Choroid plexus epithelial cell (primary cell): ENCODE measurements around the gene IGF2BP2.
"Not testable (repeated sequence)": the region's sequence is repeated elsewhere in the genome, so short reads cannot be mapped to it uniquely, and the experiment has no call there.

Experiments used
- DNase-seq: peaks from one replicate; pipeline ENCODE4 v3.0.0-alpha.2; 2010; ENCODE audit warnings: low read depth
- H3K4me3 ChIP-seq: 2 replicates; pipeline ENCODE4 v1.5.1; 2011; ENCODE audit warnings: low read depth, mild to moderate bottlenecking, control low read depth, low read length, moderate library complexity
- TF ChIP-seq, protein P1 (sequence below): conservative IDR thresholded peaks from 2 replicates; pipeline ENCODE4 v1.5.1; 2011; ENCODE audit warnings: low read depth, mild to moderate bottlenecking, control low read depth, inconsistent platforms, low read length, moderate library complexity

IGF2BP2 gene

DNA sequence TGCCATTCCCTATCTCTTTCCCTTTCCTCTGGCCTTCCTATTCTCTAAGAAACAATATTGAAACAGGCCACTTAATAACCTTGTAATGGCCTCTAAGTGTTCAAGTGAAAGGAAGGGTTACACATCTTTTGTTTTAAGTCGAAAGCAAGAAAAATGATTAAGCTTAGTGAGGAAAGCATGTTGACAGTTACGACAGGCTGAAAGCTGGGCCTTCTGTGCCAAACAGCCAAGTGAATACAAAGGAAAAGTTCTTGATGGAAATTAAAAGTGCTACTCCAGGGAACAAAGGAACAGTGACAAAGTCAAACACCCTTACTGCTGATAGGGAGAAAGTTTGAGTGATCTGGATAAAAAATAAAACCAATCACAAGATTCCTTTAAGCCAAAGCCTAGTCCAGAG is 184.5 kb downstream of the IGF2BP2 start:
- TF ChIP-seq, protein P1, sequence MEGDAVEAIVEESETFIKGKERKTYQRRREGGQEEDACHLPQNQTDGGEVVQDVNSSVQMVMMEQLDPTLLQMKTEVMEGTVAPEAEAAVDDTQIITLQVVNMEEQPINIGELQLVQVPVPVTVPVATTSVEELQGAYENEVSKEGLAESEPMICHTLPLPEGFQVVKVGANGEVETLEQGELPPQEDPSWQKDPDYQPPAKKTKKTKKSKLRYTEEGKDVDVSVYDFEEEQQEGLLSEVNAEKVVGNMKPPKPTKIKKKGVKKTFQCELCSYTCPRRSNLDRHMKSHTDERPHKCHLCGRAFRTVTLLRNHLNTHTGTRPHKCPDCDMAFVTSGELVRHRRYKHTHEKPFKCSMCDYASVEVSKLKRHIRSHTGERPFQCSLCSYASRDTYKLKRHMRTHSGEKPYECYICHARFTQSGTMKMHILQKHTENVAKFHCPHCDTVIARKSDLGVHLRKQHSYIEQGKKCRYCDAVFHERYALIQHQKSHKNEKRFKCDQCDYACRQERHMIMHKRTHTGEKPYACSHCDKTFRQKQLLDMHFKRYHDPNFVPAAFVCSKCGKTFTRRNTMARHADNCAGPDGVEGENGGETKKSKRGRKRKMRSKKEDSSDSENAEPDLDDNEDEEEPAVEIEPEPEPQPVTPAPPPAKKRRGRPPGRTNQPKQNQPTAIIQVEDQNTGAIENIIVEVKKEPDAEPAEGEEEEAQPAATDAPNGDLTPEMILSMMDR: no peak
- DNase-seq: no peak
- H3K4me3 ChIP-seq: no peak overlapping the region

DNA sequence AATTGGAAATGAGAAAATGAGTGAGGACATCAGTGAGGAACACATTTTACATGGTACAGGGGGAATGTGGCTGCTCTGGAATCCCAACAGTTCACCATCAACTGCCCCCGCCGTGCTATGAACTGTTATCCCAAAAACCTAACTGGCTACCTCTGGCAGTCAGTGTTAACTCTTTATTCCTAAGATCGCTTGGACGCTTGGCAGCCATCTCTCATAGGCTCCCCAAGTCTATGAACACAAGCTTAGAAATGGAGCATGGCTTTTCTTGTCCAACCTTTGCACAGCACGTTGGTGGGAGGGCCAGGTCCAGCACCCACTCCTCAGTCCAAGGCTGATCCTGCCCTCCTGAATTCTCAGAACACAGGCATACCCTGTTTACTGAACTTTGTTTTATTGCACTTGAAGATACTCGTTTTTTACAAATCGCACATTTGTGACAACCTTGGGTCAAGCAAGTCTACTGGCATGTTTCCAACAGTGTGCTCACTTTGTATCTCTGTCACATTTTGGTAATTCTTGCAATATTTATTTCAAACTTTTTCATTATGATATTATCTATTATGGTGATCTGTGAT is 185.1 kb downstream of the IGF2BP2 start:
- TF ChIP-seq, protein P1: no peak

DNA sequence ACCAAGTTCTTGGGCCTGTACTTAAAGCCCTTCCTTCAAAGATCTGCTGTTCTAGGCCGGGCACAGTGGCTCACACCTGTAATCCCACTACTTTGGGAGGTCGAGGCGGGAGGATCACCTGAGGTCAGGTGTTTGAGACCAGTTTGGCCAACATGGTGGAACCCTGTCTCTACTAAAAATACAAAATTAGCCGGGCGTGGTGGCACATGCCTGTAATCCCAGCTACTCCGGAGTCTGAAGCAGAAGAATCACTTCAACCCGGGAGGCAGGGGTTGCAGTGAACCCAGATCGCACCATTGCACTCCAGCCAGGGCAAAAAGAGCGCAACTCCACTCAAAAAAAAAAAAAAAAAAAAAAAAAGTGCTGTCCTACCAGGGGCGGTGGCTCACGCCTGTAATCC is 186.2 kb downstream of the IGF2BP2 start:
- DNase-seq, H3K4me3 ChIP-seq: not testable (repeated sequence)

More for the DNA sequence above, 185.1 kb downstream of the IGF2BP2 start:
- DNase-seq: no peak
- no peak overlapping the region for H3K4me3 ChIP-seq

DNA sequence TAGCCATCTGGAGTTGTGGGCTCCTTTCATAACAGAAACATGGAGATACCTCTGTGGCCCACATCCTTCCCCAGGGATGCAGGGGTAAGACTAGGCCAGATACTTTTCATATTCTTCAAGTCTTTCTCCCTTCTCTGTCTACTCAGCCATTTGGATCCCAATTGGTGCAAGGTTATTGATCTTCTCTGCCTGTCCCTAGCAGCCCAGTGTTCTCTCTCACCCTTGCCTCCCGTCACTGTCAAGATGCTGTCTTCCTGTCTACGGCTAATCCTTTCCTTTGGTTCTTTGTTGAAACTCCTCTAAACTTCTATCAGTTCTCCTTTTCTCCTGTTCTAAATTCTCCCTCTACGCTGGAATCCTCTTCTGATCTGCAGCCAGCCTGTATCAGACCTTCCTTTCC is 187.5 kb downstream of the IGF2BP2 start:
- no peak overlapping the region for H3K4me3 ChIP-seq
- TF ChIP-seq, protein P1: no peak
- DNase-seq: no peak

DNA sequence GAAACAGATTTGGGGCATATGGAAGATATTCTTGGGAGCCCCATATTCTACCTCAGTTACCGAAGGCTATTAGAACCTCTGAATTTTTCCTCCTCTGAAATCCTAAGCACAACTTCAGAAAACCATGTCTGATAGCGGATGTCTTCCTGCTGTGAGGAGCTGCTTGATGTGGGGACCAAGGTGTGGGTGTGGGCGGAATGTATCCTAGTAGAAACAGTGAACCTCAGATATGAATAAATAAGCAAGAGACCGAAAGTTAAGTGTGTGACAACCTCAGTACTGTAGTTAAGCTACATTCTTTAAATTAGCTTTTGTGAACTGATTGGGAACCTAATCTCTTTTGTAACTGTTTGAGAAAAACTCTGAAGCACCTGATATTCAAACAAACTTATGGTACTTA is 191.8 kb downstream of the IGF2BP2 start:
- TF ChIP-seq, protein P1: no peak
- no peak overlapping the region for H3K4me3 ChIP-seq
- no peak for DNase-seq

DNA sequence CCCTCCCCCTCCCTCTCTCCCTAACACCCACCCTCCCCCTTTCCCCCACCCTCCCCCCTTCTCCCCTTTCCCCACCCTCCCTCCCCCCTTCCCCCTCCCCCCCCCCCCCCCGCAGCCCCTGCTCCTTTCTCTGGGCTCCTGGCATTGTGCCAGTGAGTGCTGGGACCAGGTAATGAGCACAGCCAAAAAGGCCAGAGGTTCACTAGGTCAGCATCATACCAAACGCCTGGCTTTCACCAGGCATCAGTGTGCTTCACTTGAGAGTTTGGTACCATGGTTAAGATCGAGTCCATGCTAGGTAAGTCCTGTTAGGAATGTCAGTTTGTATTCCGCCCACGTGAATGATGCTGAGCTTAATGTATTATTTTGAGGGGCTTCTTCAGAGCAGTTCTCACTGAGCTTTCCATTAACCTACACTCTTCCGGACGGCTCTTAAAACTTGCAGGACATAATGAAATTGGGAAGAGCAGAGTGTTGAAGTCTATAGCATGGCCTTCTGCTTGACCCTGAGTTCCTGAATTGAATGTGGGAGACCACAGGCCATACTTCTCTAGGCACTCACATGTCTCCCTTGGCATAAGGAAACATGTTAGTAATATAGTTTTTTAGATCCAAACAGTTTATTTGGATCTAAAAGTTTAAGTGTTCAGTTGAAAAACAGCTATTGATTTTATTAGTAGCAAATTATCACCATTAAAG is 193.2 kb downstream of the IGF2BP2 start:
- TF ChIP-seq, protein P1: no peak
- H3K4me3 ChIP-seq: no peak overlapping the region
- peak; percentile 53 for DNase-seq

DNA sequence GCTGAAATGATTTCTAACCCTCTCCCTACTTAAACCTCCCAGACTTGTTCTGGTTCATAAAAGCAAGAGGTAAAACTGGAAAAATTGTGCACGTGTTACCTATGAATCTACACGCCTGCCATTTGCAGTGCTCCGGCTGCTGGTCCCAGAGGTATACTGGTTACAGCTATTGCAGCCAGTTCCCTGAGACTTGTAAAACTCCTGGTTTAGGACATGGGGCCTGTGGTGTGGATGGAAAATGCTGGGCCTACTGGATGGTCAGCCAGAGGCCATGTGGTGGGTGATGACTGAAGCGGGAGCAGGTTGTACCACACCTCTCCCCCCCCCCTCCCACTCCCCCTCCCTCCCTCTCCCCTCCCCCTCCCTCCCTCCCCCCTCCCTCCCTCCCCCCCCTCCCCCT is 193.7 kb downstream of the IGF2BP2 start:
- H3K4me3 ChIP-seq: no peak overlapping the region
- TF ChIP-seq, protein P1: no peak
- peak; percentile 51 for DNase-seq
